Measurements from ENCODE around the gene CHCHD2. TPM values are rescaled to one million over a fixed set of nuclear protein-coding genes. Genes with fewer than 3 reads are reported as not detected.

CHCHD2 gene
- total RNA-seq, 2 experiments from 2014 or later, result 517 to 522 TPM

DNA sequence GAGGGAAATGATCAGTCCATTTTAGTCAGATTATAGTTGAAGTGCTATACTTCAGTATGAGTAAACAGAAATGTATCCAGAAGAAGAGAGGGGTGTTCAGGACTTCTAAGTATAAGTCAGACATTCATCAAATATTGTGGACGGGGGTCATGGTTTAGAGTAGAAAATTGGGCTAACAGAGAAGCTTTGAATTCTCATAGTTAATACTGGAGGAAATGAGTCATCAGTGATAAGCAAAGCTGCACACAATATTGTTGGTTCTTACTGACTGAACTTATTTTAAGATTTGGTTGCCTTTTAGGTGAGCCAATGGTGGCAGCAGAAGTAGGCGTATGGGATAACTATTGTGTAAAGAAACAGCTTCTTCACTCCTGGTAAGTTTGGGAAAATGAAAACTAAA lies 43.9 kb downstream of the CHCHD2 start:
- BruUV-seq (replicated peaks), result no TSS peak
- POLR2A ChIA-PET, result interaction anchor here (0.8 to 4.9 kb wide), 2 partner anchors 11 to 48 kb away, joined by 3 to 46 read pairs; partner anchors contain the start of genes CCT6A and PSPH
- no peaks in the 10 kb centered on the region for H3K9me3 ChIP-seq (ENCODE audit: low read length)

DNA sequence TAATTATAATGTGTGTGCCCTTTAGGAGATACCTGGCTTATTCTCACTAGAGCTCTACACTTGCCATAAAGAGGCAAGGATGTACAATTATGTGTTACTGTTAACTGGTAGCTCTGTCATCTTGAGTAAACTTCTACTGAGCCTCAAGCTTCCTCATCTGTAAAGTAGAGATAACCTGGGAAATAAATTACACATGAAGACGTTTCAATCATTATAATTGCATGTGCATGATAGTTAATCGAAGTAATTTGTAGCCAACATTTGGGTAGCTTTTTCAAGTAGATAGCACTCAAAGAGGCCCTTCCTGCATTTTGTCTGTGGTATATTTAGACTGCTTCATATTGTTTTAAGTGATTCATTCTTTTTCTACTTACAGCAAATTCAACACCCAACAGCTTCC lies 52.3 kb downstream of the CHCHD2 start:
- no peak for DNase-seq (ENCODE audit: low spot score)
- H3K4me3 ChIP-seq (ENCODE audit: low read depth, low read length, poor library complexity, severe bottlenecking), result peak overlapping the region; percentile 100
- TF ChIP-seq EZH2phosphoT487 (IDR thresholded peaks at IDR 0.05; ENCODE audit: borderline replicate concordance, low read depth, low read length), result no peak
- TF ChIP-seq, protein P1, sequence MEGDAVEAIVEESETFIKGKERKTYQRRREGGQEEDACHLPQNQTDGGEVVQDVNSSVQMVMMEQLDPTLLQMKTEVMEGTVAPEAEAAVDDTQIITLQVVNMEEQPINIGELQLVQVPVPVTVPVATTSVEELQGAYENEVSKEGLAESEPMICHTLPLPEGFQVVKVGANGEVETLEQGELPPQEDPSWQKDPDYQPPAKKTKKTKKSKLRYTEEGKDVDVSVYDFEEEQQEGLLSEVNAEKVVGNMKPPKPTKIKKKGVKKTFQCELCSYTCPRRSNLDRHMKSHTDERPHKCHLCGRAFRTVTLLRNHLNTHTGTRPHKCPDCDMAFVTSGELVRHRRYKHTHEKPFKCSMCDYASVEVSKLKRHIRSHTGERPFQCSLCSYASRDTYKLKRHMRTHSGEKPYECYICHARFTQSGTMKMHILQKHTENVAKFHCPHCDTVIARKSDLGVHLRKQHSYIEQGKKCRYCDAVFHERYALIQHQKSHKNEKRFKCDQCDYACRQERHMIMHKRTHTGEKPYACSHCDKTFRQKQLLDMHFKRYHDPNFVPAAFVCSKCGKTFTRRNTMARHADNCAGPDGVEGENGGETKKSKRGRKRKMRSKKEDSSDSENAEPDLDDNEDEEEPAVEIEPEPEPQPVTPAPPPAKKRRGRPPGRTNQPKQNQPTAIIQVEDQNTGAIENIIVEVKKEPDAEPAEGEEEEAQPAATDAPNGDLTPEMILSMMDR (conservative IDR thresholded peaks at IDR 0.05; ENCODE audit: low read length), result no peak
- H3K4me1 ChIP-seq (ENCODE audit: insufficient read depth, low read length, poor library complexity, severe bottlenecking), result peaks cover 41% of the 10 kb centered on the region
- H3K9me3 ChIP-seq (ENCODE audit: low read length), result no peaks in the 10 kb centered on the region
- H3K4me2 ChIP-seq (ENCODE audit: low read length), result peak overlapping the region; percentile 88
- no peaks in the 10 kb centered on the region for H3K9me2 ChIP-seq (ENCODE audit: insufficient read depth, low read length)
- H3K36me3 ChIP-seq (ENCODE audit: insufficient read depth, low read length), result peaks cover 71% of the 10 kb centered on the region
- no peak overlapping the region for H2AFZ ChIP-seq (ENCODE audit: low read length)
- ChIA-PET POLR2A (interaction anchor here (0.6 to 2.3 kb wide), 6 partner anchors 11 to 40 kb away, joined by 3 to 13 read pairs (median 4); partner anchors contain the start of gene SUMF2), CTCF (ENCODE audit: unreplicated experiment) (no interaction called here)
- peaks cover 84% of the 10 kb centered on the region for H3K79me2 ChIP-seq (ENCODE audit: insufficient read depth, low read depth, low read length)
- no TSS peak for BruUV-seq (replicated peaks)
- H4K20me1 ChIP-seq (ENCODE audit: insufficient read depth, low read length), result peaks cover 34% of the 10 kb centered on the region; the same call in 1 of the 2 replicates
- intact Hi-C loops (cut with micrococcal nuclease; ENCODE audit: unreplicated experiment), result loop anchor here (5.0 kb wide), 1 partner anchor 522 kb away; no protein-coding TSS in a partner anchor
- no peak overlapping the region for H3K27ac ChIP-seq (ENCODE audit: low read depth, low read length, poor library complexity, severe bottlenecking)

More for the DNA sequence above, 43.9 kb downstream of the CHCHD2 start:
- CTCF ChIA-PET (ENCODE audit: unreplicated experiment), result interaction anchor here (0.6 kb wide), 1 partner anchor 12 kb away, joined by 3 read pairs; no protein-coding TSS in a partner anchor
- H3K36me3 ChIP-seq (ENCODE audit: insufficient read depth, low read length), result peaks cover 71% of the 10 kb centered on the region
- no peak overlapping the region for H3K4me3 ChIP-seq (ENCODE audit: low read depth, low read length, poor library complexity, severe bottlenecking)
- H2AFZ ChIP-seq (ENCODE audit: low read length), result no peak overlapping the region
- peak overlapping the region; percentile 2; the same call in 1 of the 2 replicates for H3K4me2 ChIP-seq (ENCODE audit: low read length)
- H3K79me2 ChIP-seq (ENCODE audit: insufficient read depth, low read depth, low read length), result peaks cover 40% of the 10 kb centered on the region
- H3K27ac ChIP-seq (ENCODE audit: low read depth, low read length, poor library complexity, severe bottlenecking), result peak overlapping the region; percentile 79
- H4K20me1 ChIP-seq (ENCODE audit: insufficient read depth, low read length), result 0 out of 2 replicates have a peak, but pooled peaks cover 6% of the 10 kb centered on the region
- intact Hi-C loops (cut with micrococcal nuclease; ENCODE audit: unreplicated experiment), result loop anchor here (10.0 kb wide), 1 partner anchor 698 kb away; the partner anchor contains the start of gene LANCL2
- no peak for TF ChIP-seq EZH2phosphoT487 (IDR thresholded peaks at IDR 0.05; ENCODE audit: borderline replicate concordance, low read depth, low read length)
- TF ChIP-seq, protein P1 (conservative IDR thresholded peaks at IDR 0.05; ENCODE audit: low read length), result no peak
- no peaks in the 10 kb centered on the region for H3K9me2 ChIP-seq (ENCODE audit: insufficient read depth, low read length)
- peaks cover 26% of the 10 kb centered on the region for H3K4me1 ChIP-seq (ENCODE audit: insufficient read depth, low read length, poor library complexity, severe bottlenecking)
- DNase-seq (ENCODE audit: low spot score), result no peak

DNA sequence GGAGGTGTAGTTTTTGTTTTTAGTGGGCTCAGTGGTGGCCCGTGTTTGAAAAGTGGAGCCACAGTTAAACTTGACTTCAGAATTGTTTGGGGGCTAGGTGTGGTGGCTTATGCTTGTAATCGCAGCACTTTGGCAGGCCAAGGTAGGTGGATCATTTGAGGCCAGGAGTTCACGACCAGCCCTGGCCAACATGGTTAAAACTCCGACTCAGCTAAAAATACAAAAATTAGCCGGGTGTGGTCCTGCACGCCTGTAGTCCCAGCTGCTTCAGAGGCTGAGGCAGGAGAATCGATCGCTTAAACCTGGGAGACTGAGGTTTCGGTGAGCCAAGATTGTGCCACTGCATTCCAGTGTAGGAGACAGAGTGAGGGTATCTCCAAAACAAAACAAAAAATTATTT lies 52.9 kb downstream of the CHCHD2 start:
- no peak overlapping the region for H3K27ac ChIP-seq (ENCODE audit: low read depth, low read length, poor library complexity, severe bottlenecking)
- no peak overlapping the region for H2AFZ ChIP-seq (ENCODE audit: low read length)
- no peak for DNase-seq (ENCODE audit: low spot score)
- H3K4me3 ChIP-seq (ENCODE audit: low read depth, low read length, poor library complexity, severe bottlenecking), result peak overlapping the region; percentile 100
- no peaks in the 10 kb centered on the region for H3K9me2 ChIP-seq (ENCODE audit: insufficient read depth, low read length)
- BruUV-seq (replicated peaks), result no TSS peak
- intact Hi-C loops (cut with micrococcal nuclease; ENCODE audit: unreplicated experiment), result loop anchor here (5.0 kb wide), 1 partner anchor 521 kb away; no protein-coding TSS in a partner anchor
- peaks cover 48% of the 10 kb centered on the region for H3K4me1 ChIP-seq (ENCODE audit: insufficient read depth, low read length, poor library complexity, severe bottlenecking)
- H3K4me2 ChIP-seq (ENCODE audit: low read length), result peak overlapping the region; percentile 88
- ChIA-PET POLR2A (interaction anchor here (0.6 to 2.3 kb wide), 3 partner anchors 11 to 19 kb away, joined by 3 to 13 read pairs (median 4); partner anchors contain the start of gene SUMF2), CTCF (ENCODE audit: unreplicated experiment) (no interaction called here)
- TF ChIP-seq EZH2phosphoT487 (IDR thresholded peaks at IDR 0.05; ENCODE audit: borderline replicate concordance, low read depth, low read length), result no peak
- TF ChIP-seq, protein P1 (conservative IDR thresholded peaks at IDR 0.05; ENCODE audit: low read length), result no peak
- peaks cover 65% of the 10 kb centered on the region for H3K36me3 ChIP-seq (ENCODE audit: insufficient read depth, low read length)
- no peaks in the 10 kb centered on the region for H3K9me3 ChIP-seq (ENCODE audit: low read length)
- peaks cover 34% of the 10 kb centered on the region; the same call in 1 of the 2 replicates for H4K20me1 ChIP-seq (ENCODE audit: insufficient read depth, low read length)
- peaks cover 84% of the 10 kb centered on the region for H3K79me2 ChIP-seq (ENCODE audit: insufficient read depth, low read depth, low read length)
